HG02884 (cell line): ENCODE results near the gene OPRD1.
"Not testable (repeated sequence)": the region's sequence is repeated elsewhere in the genome, so short reads cannot be mapped to it uniquely, and the experiment has no call there.

Experiments
- ATAC-seq: cut with Tn5 transposase; IDR thresholded peaks from one replicate; pipeline ENCODE4 v1.9.1; 2021; ENCODE audit warnings: mild to moderate bottlenecking, moderate library complexity; ENCODE audit not compliant: unreplicated experiment

OPRD1 gene

GRCh38 chr1:28840928-28841544 lies 29.1 kb downstream of the OPRD1 start:
- ATAC-seq, result no peak

DNA sequence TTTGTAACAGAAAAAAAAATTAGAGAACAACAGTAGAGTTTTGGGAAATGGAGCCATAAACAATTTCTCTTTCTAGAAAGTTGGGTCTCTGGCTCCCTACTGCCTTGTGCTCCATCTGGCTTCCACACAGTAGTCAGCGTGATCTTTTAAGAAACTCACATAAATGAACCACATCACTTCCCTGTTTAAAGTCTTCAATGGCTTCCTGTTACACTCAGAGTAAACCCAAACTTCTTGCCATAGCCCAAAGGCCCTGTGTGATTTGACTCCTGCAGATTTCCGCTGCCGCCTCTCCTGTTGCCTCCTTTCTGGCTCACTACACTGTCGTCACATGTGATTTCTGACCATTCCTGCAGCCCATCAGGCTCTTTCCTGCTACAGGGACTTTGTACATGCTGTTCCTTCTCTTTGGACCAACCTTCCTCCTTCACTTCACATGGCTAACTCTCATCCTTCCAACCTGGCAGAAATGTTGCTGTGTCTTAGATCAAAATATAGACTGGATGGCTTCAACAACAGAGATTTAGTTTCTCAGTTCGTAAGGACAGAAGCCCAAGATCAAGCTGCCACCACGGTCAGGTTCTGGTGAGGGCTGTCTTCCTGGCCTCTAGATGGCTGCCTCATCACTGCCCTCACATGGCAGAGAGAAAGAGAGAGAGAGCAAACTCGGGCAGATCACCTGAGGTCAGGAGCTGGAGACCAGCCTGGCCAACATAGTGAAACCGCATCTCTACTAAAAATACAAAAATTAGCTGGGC lies 34.0 kb downstream of the OPRD1 start:
- ATAC-seq, result no peak

DNA sequence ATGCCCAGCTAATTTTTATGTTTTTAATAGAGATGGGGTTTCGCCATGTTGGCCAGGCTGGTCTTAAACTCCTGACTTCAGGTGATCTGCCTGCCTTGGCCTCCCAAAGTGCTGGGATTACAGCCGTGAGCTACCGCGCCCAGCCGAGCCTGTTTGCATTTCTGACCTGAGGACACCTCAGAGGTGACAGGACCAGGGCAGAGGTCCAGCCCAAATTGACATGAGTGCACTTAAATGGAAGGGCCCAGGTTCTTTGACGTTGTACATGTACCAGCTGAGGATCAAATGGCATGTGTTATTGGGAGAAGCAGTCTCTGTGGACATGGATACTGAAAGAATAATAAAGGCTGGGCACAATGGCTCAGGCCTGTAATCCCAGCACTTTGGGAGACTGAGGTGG lies 35.2 kb downstream of the OPRD1 start:
- not testable (repeated sequence) for ATAC-seq

DNA sequence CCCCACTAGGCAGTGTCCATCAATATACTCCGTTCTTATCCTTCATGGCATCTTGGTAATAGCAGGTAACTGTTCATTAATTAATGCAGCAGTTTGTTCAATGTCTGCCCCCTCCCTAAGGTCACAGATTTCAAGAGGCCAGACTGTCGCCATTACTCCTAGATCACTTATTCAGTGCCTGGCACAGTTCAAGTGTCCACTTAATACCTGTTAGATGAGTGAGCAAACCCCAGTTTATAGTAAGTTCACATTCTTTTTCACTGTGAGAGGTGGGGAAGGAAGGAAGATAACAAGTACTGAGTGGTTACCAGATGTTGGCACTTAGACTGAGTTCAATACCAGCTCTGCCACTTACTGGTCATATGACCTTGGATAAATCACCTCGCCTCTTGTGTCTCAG lies 36.4 kb downstream of the OPRD1 start:
- no peak for ATAC-seq

DNA sequence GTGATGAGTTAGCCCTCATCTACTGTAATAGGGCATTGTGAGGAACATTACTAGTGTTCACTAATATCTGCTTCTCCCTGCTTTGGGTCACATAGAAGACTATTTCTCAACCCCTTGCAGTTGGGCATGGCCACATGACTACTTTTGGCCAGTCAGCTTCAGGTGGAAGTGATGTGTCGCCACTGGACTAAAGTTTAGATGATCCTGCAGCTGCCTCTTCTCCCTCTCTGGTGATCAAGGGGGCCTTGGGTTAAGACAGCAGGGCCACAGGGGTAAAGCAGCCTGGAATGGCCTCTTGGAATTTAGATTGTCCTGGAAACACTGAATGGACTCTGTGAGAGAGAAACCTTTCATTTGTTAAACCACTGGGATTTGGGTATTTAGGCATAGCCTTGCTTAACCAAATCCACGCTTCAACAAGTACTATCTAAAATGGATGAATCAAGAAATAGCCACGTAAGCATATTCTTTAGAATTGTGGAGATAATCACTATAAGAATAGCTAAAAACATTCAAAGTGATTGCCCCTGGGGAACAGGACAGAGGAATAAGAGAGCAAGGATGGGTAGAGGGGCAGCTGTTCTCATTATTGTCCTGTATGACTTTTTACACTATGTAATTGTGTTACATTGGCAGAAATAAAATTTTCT lies 41.2 kb downstream of the OPRD1 start:
- no peak for ATAC-seq

GRCh38 chr1:28854406-28854805 lies 42.4 kb downstream of the OPRD1 start:
- ATAC-seq, result not testable (repeated sequence)

DNA sequence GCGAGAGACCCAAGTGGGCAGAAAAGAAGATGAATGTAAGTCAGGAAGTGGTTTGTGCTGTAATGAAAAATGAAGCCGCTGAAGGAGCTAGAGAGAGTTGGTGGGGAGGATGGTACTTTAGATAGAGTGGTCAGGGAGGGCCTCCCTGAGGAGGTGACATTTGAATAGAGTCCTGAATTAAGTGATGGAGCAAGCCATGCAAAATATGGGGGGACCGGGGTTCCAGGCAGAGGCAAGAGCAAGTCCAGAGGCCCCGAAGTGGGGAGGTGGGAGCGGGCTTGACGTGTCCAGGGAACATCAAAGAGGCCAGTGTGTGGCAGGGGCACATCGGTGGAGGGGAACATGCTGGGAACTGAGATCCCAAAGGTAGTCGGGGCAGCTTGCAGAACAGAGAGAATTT lies 43.1 kb downstream of the OPRD1 start:
- ATAC-seq, result no peak

DNA sequence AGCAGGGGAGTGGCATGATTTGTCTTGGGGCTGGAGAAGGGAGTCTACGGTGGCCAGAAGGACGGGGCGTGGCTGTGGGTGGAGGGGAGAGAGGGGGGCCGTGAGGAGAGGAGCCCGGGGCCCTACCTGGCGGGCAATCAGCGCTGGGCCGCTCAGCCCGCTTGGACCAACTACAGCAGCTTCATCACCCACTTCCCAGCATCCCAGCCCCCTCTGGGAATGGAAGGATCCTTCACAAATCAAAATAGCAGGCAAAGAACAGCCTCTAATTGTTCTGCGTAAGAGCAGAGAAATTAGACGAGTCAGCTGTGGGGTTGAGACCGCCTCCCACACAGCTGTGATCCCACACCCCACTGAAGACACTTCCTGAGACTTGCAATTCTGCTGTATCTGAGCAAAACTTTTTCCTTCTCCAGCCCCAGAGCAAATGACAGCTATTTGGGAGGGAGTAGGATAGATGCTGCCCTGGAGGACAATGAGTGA lies 43.5 kb downstream of the OPRD1 start:
- ATAC-seq, result no peak

DNA sequence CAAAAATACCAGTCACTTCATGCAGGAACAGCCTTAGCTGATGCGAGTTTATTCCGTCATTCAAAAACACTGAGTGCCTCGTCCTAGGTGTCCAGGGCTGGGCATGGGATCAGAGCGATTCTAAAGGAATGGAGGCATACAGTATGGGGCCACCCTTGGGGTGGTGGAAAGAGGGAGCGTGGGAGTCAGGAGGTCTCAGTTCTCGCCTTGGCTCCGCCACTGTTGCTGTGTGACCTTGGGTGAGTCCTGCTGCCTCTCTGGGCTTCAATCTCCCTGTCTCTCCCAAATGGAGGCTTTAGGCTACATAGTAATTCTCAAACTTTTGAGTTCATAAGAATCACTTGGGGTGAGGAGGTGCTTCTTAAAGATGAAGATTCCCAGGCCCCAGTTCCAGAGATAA lies 44.0 kb downstream of the OPRD1 start:
- ATAC-seq, result no peak

GRCh38 chr1:28860332-28861073 lies 48.5 kb downstream of the OPRD1 start:
- no peak for ATAC-seq

DNA sequence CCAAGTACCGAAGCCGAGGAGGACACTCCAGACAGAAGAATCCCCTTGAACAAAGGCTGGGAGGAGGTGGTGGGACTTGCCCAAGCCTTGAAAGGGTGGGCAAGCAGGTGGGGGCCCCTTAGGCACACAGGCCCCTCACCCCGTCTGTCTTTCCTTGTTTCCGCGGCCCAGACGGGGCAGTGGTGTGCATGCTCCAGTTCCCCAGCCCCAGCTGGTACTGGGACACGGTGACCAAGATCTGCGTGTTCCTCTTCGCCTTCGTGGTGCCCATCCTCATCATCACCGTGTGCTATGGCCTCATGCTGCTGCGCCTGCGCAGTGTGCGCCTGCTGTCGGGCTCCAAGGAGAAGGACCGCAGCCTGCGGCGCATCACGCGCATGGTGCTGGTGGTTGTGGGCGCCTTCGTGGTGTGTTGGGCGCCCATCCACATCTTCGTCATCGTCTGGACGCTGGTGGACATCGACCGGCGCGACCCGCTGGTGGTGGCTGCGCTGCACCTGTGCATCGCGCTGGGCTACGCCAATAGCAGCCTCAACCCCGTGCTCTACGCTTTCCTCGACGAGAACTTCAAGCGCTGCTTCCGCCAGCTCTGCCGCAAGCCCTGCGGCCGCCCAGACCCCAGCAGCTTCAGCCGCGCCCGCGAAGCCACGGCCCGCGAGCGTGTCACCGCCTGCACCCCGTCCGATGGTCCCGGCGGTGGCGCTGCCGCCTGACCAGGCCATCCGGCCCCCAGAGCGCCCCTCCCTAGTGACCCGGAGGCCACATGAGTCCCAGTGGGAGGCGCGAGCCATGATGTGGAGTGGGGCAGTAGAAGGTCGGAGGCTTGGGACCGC lies 50.8 kb downstream of the OPRD1 start:
- ATAC-seq, result no peak

DNA sequence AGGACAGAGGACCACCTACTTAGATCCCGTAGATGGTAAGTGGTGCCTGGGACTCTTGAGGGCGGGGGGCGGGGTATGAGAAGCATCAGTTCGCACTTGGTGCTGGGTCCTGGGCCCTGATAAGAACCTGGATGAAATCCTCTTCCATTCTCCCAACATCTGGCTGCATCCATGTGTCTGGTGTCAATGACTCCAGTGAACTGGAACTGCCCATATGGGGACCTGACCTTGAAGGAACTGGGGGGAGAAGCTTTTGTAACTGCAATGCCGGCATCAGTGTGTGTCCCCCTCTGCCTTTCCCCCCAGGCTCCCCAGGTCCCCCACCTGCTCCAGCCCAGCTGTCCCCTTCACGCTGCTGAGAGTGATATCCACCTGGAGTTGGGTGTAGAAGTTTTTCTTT lies 52.7 kb downstream of the OPRD1 start:
- no peak for ATAC-seq

DNA sequence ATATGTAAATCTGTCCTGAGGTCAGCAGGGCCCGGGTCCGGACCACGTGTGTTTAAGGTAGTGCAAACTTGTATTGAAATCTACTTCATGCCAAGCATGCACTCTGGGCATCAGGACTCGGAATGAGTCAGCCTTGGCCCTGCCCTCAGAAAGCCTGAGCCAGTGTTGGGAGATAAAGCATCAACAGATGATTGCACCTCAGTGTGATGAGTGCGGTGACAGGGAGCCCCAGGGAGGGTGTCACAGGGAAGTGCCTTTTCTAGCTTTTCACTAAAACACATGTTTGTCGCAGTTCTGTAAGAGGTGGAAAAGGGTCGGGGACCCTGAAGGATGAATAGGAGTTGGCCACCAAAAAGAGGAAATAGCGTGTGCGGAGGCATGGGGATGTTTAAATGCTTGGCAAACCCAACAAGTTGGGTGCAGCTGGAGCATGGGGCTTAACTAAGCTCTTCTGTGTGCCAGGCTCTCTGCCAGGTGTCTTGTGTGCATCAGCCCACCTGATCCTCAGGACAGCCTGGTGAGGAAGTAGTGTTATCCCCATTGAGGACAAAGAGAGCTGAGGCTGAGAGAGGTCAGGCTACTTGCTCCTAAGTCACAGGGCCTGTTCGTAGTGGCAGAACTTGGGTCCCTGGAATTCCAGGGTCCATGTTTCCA lies 54.2 kb downstream of the OPRD1 start:
- ATAC-seq, result no peak

DNA sequence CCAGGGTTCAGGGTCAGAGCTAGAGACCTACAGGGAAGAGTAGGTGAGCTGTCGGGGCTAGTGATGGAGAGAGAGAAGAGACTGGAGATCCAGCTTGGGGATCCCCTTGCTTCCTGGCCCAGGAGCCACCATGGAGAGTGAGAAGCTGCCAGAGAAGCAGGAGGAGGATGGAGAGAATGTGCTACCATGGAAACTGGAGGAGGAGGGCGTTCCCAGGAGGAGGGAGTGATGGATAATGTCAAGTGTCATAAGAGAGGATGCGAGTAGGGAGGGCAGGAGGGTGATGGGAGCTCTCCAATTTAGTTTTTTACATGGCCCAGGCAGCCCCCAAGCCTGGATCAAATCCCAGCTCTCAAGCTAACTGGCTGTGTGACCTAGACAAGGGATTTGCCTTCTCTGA lies 55.9 kb downstream of the OPRD1 start:
- no peak for ATAC-seq

- ATAC-seq, result no peak
Observed at GRCh38 chr1:28869952-28870351, 58.0 kb downstream of the OPRD1 start.

GRCh38 chr1:28871631-28872401 lies 59.8 kb downstream of the OPRD1 start:
- ATAC-seq, result no peak

- ATAC-seq, result not testable (repeated sequence)
Observed at GRCh38 chr1:28875134-28875533, 63.2 kb downstream of the OPRD1 start.

- ATAC-seq, result no peak
Observed at GRCh38 chr1:28877132-28877781, 65.3 kb downstream of the OPRD1 start.

DNA sequence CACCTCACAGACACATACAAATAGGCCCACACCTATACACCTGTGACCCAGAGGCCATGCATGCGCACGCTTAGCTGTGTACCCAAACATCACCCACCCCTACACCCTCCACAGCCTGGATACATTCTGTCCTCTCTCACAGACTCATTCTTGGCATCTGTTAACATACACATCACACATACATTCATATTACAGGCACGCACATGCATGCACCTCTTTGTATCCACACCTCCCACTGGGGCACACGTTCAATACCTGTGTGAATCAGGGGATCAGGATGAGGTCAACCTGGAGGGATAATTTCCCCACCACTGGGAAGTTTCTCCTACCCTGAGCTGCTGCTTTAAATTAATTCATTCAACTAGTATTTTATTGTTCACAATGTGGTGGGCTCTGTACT lies 66.8 kb downstream of the OPRD1 start:
- no peak for ATAC-seq
